ENCODE data around the gene ENO2.

DNA sequence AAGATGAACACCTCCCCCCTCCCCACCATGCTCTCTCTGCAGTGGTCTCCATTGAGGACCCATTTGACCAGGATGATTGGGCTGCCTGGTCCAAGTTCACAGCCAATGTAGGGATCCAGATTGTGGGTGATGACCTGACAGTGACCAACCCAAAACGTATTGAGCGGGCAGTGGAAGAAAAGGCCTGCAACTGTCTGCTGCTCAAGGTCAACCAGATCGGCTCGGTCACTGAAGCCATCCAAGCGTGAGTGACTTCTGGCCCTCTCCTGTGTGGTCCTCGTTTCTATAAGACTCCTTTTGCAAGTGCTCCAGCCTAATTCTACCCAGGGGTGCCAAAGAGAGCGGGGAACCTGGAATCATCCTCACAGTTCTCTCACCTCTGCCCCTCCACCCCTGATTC lies 7.2 kb downstream of the ENO2 start:
- TF ChIP-seq POLR2AphosphoS5 (IDR thresholded peaks at IDR 0.05; ENCODE audit: low read depth, low read length) (no peak), POLR2A (IDR thresholded peaks at IDR 0.05; ENCODE audit: low read depth, low read length) (no peak), TAF1 (IDR thresholded peaks at IDR 0.05; ENCODE audit: low read depth, low read length) (no peak), SPI1 (IDR thresholded peaks at IDR 0.05; ENCODE audit: low read depth, low read length) (no peak)
